ENCODE results near the gene PDE4D.

- TF ChIP-seq CTCF (IDR thresholded peaks at IDR 0.05), result no peak
- no peak for TF ChIP-seq POLR2A (IDR thresholded peaks at IDR 0.05)
These were observed 371.2 kb downstream of the PDE4D start for GRCh38 chr5:59522201-59522831.

All from heart left ventricle (tissue), 13 donors.